Measurements from ENCODE around the gene SPAG5. TPM values are rescaled to one million over a fixed set of nuclear protein-coding genes. Genes with fewer than 3 reads are reported as not detected.

SPAG5 gene
- total and polyA plus RNA-seq, 8 donors, result 0.93 to 7.4 (median 2.1) TPM

DNA sequence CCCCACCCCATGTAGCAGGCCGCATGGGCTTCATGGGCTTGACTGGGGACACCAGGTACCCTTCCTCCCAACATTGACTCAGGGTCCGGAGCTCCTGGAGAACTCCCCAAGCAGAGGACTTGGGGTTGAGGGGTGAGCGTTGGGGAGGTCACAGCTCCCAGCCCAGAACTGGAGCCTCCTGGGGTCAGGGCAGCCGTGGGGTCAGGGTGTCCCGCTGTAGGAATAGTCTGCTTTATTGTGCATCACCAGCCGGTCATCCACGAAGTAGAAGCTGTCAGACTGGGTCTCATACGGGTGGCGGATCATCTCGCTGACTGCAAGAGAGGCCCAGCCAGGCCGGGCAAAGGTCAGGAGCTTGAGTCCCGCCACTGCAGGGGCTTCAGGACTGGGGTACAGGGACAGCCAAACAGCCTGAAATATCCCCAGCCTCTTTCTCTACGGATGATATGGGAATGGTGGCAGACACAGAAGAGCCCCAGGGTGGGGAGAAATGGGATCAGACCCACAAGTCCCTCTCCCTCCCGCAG, 51.7 kb downstream of the SPAG5 start:
- intact Hi-C loops (cut with DNase I), result no loop called here
- no peak overlapping the region for H3K27ac ChIP-seq
- no peaks in the 10 kb centered on the region for H3K9me3 ChIP-seq
- no peak for FAIRE-seq
- no peaks in the 10 kb centered on the region for H3K27me3 ChIP-seq
- WGBS, 2 donors, result 84 to 87% methylated on average over 13 to 14 of the region's 14 CpGs
- peak in 2 of 6 donors; percentile 36 to 43 for DNase-seq
- H3K4me1 ChIP-seq, result no peaks in the 10 kb centered on the region
- no peak for ATAC-seq
- no peak overlapping the region for H3K4me3 ChIP-seq
- no peaks in the 10 kb centered on the region for H3K36me3 ChIP-seq
- TF ChIP-seq, protein P1, sequence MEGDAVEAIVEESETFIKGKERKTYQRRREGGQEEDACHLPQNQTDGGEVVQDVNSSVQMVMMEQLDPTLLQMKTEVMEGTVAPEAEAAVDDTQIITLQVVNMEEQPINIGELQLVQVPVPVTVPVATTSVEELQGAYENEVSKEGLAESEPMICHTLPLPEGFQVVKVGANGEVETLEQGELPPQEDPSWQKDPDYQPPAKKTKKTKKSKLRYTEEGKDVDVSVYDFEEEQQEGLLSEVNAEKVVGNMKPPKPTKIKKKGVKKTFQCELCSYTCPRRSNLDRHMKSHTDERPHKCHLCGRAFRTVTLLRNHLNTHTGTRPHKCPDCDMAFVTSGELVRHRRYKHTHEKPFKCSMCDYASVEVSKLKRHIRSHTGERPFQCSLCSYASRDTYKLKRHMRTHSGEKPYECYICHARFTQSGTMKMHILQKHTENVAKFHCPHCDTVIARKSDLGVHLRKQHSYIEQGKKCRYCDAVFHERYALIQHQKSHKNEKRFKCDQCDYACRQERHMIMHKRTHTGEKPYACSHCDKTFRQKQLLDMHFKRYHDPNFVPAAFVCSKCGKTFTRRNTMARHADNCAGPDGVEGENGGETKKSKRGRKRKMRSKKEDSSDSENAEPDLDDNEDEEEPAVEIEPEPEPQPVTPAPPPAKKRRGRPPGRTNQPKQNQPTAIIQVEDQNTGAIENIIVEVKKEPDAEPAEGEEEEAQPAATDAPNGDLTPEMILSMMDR (IDR thresholded peaks at IDR 0.05), result no peak

DNA sequence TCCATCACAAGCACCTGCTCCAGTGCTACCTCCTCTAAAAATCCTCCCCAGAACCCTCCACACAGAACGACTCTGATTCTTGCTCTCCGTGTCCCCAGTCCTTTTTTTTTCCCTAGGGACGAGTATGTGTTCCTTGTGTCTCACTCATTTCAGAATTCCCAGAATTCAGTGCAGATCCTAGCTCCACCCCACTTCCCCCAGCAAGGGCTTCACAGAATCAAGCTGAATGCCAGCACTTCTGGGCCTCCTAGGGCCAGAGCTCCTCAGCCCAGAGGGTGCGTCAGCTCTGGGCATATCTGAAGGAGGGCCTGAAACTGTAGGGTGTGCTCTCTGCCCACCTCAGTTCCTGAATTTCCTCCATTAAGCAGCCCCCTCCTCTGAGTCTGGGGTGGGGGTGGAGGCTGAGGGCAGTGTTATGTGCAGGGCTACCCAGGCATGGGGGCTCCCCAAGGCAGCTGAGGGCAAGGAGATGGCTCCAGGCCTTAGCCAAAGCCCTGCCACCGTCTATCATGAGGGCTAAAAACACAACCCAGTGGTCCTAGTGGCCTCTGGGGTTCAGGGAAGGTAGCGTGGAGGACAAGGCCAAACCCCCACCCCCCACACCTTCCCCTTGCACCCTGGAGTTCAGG, 52.9 kb downstream of the SPAG5 start:
- no peak overlapping the region for H3K27ac ChIP-seq
- ATAC-seq (no peak), FAIRE-seq (no peak), DNase-seq (peak in 2 of 6 donors; percentile 21 to 34)
- TF ChIP-seq, protein P1 (IDR thresholded peaks at IDR 0.05), result no peak
- no peaks in the 10 kb centered on the region for H3K4me1 ChIP-seq
- no peaks in the 10 kb centered on the region for H3K36me3 ChIP-seq
- H3K4me3 ChIP-seq, result no peak overlapping the region
- H3K9me3 ChIP-seq, result no peaks in the 10 kb centered on the region
- WGBS, 2 donors, result 69 to 75% methylated on average over 6 of the region's 6 CpGs
- H3K27me3 ChIP-seq, result no peaks in the 10 kb centered on the region
- intact Hi-C loops (cut with DNase I), result no loop called here

DNA sequence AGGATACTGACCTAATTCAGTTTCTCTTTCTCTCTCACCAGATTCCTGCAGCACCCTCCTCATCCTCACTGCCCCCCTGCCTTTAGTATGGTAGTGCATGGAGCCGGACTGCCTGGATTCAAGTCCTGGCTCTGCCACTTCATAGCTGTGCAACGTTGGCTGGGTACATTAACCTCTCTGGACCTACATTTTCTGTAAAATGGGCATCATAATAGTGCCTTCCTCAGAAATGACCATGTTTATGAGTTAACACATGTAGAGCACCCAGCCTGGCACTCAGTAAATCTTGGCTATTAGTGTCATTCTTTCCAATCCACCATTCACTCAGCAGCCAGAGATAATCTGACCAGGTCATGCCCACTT, 53.7 kb downstream of the SPAG5 start:
- Histone ChIP-seq H3K9me3 (no peaks in the 10 kb centered on the region), H3K27ac (no peak overlapping the region), H3K27me3 (no peaks in the 10 kb centered on the region), H3K36me3 (no peaks in the 10 kb centered on the region), H3K4me3 (no peak overlapping the region), H3K4me1 (no peaks in the 10 kb centered on the region)
- FAIRE-seq (no peak), DNase-seq (peak in 1 of 6 donors; percentile 12), ATAC-seq (no peak)
- TF ChIP-seq, protein P1 (IDR thresholded peaks at IDR 0.05), result no peak
- WGBS, 2 donors, result 64 to 68% methylated on average over 2 of the region's 2 CpGs
- intact Hi-C loops (cut with DNase I), result no loop called here

DNA sequence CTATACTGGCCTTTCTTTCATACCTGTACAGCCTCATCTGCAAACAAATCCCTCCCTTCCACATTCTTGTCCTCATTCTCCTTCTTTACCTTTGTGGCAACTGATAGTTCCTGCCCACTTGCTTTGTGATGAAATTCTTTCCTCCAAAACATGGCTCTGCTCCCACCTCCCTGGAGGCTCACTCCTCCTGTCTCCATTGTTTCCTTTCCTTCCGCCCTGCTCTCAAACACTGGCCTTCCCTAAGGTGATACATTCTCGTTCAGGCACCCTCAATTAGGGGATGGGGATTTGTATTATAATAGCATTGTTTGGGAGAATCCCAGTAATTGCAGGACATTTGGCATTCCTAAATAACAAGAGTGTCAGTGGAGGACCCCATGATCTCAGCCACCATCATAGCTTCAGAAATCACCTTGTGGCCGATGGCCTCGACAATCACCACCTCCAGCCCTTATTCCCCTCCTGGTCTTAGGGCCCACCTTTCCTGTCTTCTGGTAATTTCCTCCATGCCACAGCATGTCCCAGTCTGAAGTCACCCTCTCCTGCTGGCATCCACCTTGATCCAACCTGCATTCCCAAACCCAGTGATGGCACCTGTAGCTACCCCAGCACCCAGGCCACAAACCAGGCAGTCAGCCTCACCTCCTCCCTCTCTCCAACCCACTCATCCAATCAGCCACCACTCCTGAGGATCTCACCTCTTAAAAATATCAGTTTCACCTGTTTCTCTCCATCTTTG, 54.3 kb downstream of the SPAG5 start:
- Histone ChIP-seq H3K36me3 (no peaks in the 10 kb centered on the region), H3K4me1 (no peaks in the 10 kb centered on the region), H3K4me3 (no peak overlapping the region), H3K27me3 (no peaks in the 10 kb centered on the region), H3K9me3 (no peaks in the 10 kb centered on the region), H3K27ac (no peak overlapping the region)
- 84 to 95% methylated on average over 4 of the region's 4 CpGs for WGBS, 2 donors
- TF ChIP-seq, protein P1 (IDR thresholded peaks at IDR 0.05), result no peak
- DNase-seq, result no peak
- no peak for FAIRE-seq
- ATAC-seq, result no peak
- intact Hi-C loops (cut with DNase I), result no loop called here

DNA sequence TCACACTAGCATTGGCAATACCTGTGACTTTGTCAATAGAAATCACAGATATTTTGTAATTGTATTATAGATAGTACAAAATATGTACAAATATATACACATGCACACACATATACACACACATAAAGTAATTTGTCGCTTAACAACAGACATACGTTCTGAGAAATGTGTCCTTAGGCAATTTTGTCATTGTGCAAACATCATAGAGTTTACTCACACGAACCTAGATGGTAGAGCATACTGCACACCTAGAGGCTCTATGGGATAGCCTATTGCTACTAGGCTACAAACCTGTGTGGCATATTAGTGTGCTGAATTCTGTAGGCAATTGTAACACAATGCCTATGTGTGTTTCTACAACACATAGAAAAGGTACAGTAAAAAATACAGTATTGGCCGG, 57.4 kb downstream of the SPAG5 start:
- no peaks in the 10 kb centered on the region for H3K4me1 ChIP-seq
- FAIRE-seq (no peak), DNase-seq (no peak), ATAC-seq (no peak)
- H3K27ac ChIP-seq, result no peak overlapping the region
- no peaks in the 10 kb centered on the region for H3K36me3 ChIP-seq
- H3K9me3 ChIP-seq, result no peaks in the 10 kb centered on the region
- TF ChIP-seq, protein P1 (IDR thresholded peaks at IDR 0.05), result no peak
- intact Hi-C loops (cut with DNase I), result loop anchor here in 1 of 3 donors (2.0 kb wide), 1 partner anchor 49 kb away; no protein-coding TSS in a partner anchor
- 65 to 73% methylated on average over 4 of the region's 4 CpGs for WGBS, 2 donors
- H3K4me3 ChIP-seq, result no peak overlapping the region
- no peaks in the 10 kb centered on the region for H3K27me3 ChIP-seq
